HepG2 (cell line): ENCODE results near the gene TOP2A. TPM values are rescaled to one million over a fixed set of nuclear protein-coding genes. Genes with fewer than 3 reads are reported as not detected.

Experiments used
- CEBPG ChIP-seq: IDR thresholded peaks from 2 replicates; pipeline ENCODE4 v1.6.1; 2016
- GLMP ChIP-seq: sonication (generic); formaldehyde crosslinking; IDR thresholded peaks from 2 replicates; pipeline ENCODE4 v1.9.0; 2021; ENCODE audit warnings: missing genetic modification reagents, mild to moderate bottlenecking, borderline replicate concordance
- IRX3 ChIP-seq: sonication (generic); formaldehyde crosslinking; IDR thresholded peaks from 2 replicates; pipeline ENCODE4 v1.8.1; 2023; ENCODE audit warnings: mild to moderate bottlenecking, low read depth, missing genetic modification reagents, borderline replicate concordance
- KIAA2018 ChIP-seq: sonication (generic); formaldehyde crosslinking; IDR thresholded peaks from 2 replicates; pipeline ENCODE4 v1.5.0; 2020; ENCODE audit warnings: mild to moderate bottlenecking, missing genetic modification reagents, borderline replicate concordance
- MZF1 ChIP-seq: sonication (generic); formaldehyde crosslinking; IDR thresholded peaks from 2 replicates; pipeline ENCODE4 v1.8.1; 2023; ENCODE audit warnings: mild to moderate bottlenecking, missing genetic modification reagents, borderline replicate concordance
- NFATC3 ChIP-seq: sonication (generic); formaldehyde crosslinking; IDR thresholded peaks from 2 replicates; pipeline ENCODE4 v1.5.1; 2020; ENCODE audit warnings: mild to moderate bottlenecking, missing genetic modification reagents
- POLR2A ChIP-seq, 2 experiments: IDR thresholded peaks; 2 replicates each; pipeline ENCODE4 v1.6.1; 2011; ENCODE audit warnings: low read depth in 2 of 2, low read length in 2 of 2, mild to moderate bottlenecking in 1 of 2, moderate library complexity in 1 of 2; ENCODE audit not compliant: insufficient read depth in 1 of 2
- REPIN1 ChIP-seq: sonication (generic); formaldehyde crosslinking; IDR thresholded peaks from 2 replicates; pipeline ENCODE4 v1.8.0; 2022; ENCODE audit warnings: missing genetic modification reagents, low read depth, mild to moderate bottlenecking, borderline replicate concordance
- SIX1 ChIP-seq: sonication (generic); formaldehyde crosslinking; IDR thresholded peaks from 2 replicates; pipeline ENCODE4 v1.4.0; 2020; ENCODE audit warnings: missing genetic modification reagents, borderline replicate concordance
- SRSF9 ChIP-seq: fragments of 200-400 bp; formaldehyde crosslinking; IDR thresholded peaks from 2 replicates; pipeline ENCODE4 v1.6.1; 2018; ENCODE audit warnings: borderline replicate concordance, mild to moderate bottlenecking, low read depth, low read length; ENCODE audit not compliant: insufficient read depth, poor library complexity, severe bottlenecking
- STAT5B ChIP-seq: sonication (generic); formaldehyde crosslinking; IDR thresholded peaks from 2 replicates; pipeline ENCODE4 v1.4.0; 2020; ENCODE audit warnings: missing genetic modification reagents
- ZFP90 ChIP-seq: sonication (generic); formaldehyde crosslinking; IDR thresholded peaks from 2 replicates; pipeline ENCODE4 v1.8.0; 2022; ENCODE audit warnings: missing genetic modification reagents, mild to moderate bottlenecking, inconsistent platforms, borderline replicate concordance
- ZFY ChIP-seq: sonication (generic); formaldehyde crosslinking; IDR thresholded peaks from 2 replicates; pipeline ENCODE4 v1.4.0; 2020; ENCODE audit warnings: missing genetic modification reagents
- ZNF510 ChIP-seq: sonication (generic); formaldehyde crosslinking; IDR thresholded peaks from 2 replicates; pipeline ENCODE4 v1.4.0; 2020; ENCODE audit warnings: low read depth, mild to moderate bottlenecking, missing genetic modification reagents
- ZNF512 ChIP-seq: sonication (generic); formaldehyde crosslinking; IDR thresholded peaks from 2 replicates; pipeline ENCODE4 v1.4.0; 2020; ENCODE audit warnings: mild to moderate bottlenecking, missing genetic modification reagents
- ZUFSP ChIP-seq: sonication (generic); formaldehyde crosslinking; IDR thresholded peaks from 2 replicates; pipeline ENCODE4 v1.9.0; 2021; ENCODE audit warnings: missing genetic modification reagents, mild to moderate bottlenecking, borderline replicate concordance
- polyA plus RNA-seq, 8 experiments: library from polyadenylated mRNA; depleted of rRNA in 3 of 8; stranded (reverse) in 7 of 8; unstranded in 1 of 8; fragments of >200 nt; fragmentation: Illumina TruSeq in 4 of 8; extraction: Trizol in 4 of 8; gene quantifications; 2 replicates each; pipeline versions ENCODE4 v1.2.1 to v1.2.3, GENCODE V29; 2011 to 2016; ENCODE audit warnings: low read depth in 4 of 8, missing spikeins in 1 of 8, mixed read lengths in 1 of 8; ENCODE audit not compliant: insufficient read depth in 1 of 8
- total RNA-seq, 5 experiments: library from RNA; depleted of rRNA; stranded (reverse); fragments of >200 nt; fragmentation: Illumina TruSeq; extraction: Trizol; gene quantifications; 2 replicates each; pipeline ENCODE4 v1.2.3, GENCODE V29; 2016; ENCODE audit warnings: low read depth in 1 of 5

Gene TOP2A
- total and polyA plus RNA-seq, 2 of the 13 experiments (the other 11 are each of a cell fraction or from before 2014, with no cell fraction given): 108 to 327 TPM

- TF ChIP-seq ZFP90 (CRISPR knock-in tag) (no peak), ZNF510 (0 out of 2 replicates have a peak, but pooled peaks have one; percentile 30), POLR2A (IDR thresholded peaks at IDR 0.05; ENCODE audit: insufficient read depth in 1 of 2, low read depth in 2 of 2, low read length in 2 of 2) (peak in 1 of 2 experiments; percentile 33; a peak in 1 of 4 replicates), ZNF512 (CRISPR knock-in tag) (0 out of 2 replicates have a peak, but pooled peaks have one; percentile 61), CEBPG (CRISPR knock-in tag) (peak; percentile 90), SIX1 (no peak), STAT5B (CRISPR knock-in tag) (no peak), KIAA2018 (CRISPR knock-in tag) (no peak), REPIN1 (CRISPR knock-in tag) (peak; percentile 74; the same call in 1 of the 2 replicates), ZUFSP (CRISPR knock-in tag) (no peak), MZF1 (CRISPR knock-in tag) (no peak), ZFY (peak; percentile 90), IRX3 (peak; percentile 88), SRSF9 (no peak), NFATC3 (CRISPR knock-in tag) (no peak), GLMP (CRISPR knock-in tag) (no peak)
These were observed 25.7 kb upstream of the TOP2A start, which contains the start of gene IGFBP4 (continued) for GRCh38 chr17:40443196-40443987.
